Thyroid gland (tissue), 4 donors: ENCODE measurements around the gene VSTM1. TPM values are rescaled to one million over a fixed set of nuclear protein-coding genes. Genes with fewer than 3 reads are reported as not detected.

Source experiments
- DNase-seq, 2 donors: peaks; one replicate each; pipeline ENCODE4 v3.0.0-alpha.2; 2019
- H3K27ac ChIP-seq, 3 donors: fragments of 200-600 bp; sonication (generic); 1 replicate in 2 of 3; 2 replicates in 1 of 3; pipeline ENCODE4 v1.5.1; 2016 to 2019; ENCODE audit warnings: mild to moderate bottlenecking in 1 of 3, moderate library complexity in 1 of 3
- H3K27me3 ChIP-seq: fragments of 200-600 bp; sonication (generic); one replicate; pipeline ENCODE4 v1.5.1; 2019
- H3K36me3 ChIP-seq, 2 donors: fragments of 200-600 bp; sonication (generic); one replicate each; pipeline ENCODE4 v1.5.1; 2016 to 2019
- H3K4me1 ChIP-seq, 2 donors: fragments of 200-600 bp; sonication (generic); one replicate each; pipeline ENCODE4 v1.5.1; 2017 to 2019
- H3K4me3 ChIP-seq, 3 donors: fragments of 200-600 bp; sonication (generic); replicated peaks in 1 of 3; 1 replicate in 2 of 3; 2 replicates in 1 of 3; pipeline ENCODE4 v1.5.1; 2016; ENCODE audit warnings: mild to moderate bottlenecking in 1 of 3
- H3K9me3 ChIP-seq: fragments of 200-600 bp; sonication (generic); one replicate; pipeline ENCODE4 v1.5.1; 2017
- POLR2A ChIP-seq, 2 donors: fragments of 450-650 bp; IDR thresholded peaks; one replicate each; pipeline ENCODE4 v1.6.1; 2017; ENCODE audit warnings: antibody characterized with exemption in 2 of 2, mild to moderate bottlenecking in 2 of 2, moderate library complexity in 1 of 2
- WGBS, 2 donors: methylation state at CpG; one replicate each; pipeline ENCODE4 v1.1.5; 2017; 5-methylcytosine and 5-hydroxymethylcytosine counted together
- intact Hi-C: fragments of 100-400 bp; cut with DNase I; formaldehyde crosslinking; loops from one replicate; pipeline ENCODE4 v1.15.1; 2023
- total RNA-seq, 4 donors: library from RNA; depleted of rRNA; stranded (reverse); fragments of >200 nt; gene quantifications; one replicate each; pipeline ENCODE4 v1.2.3, GENCODE V29; 2016
- TF ChIP-seq, protein P1 (sequence below), 6 experiments: fragments of 200-600 bp in 3 of 6; fragments of 450-650 bp in 3 of 6; sonication (generic) in 3 of 6; IDR thresholded peaks; one replicate each; pipeline ENCODE4 v1.5.1; 2016 to 2019; ENCODE audit warnings: antibody characterized with exemption in 6 of 6, mild to moderate bottlenecking in 2 of 6, inconsistent platforms in 1 of 6, moderate library complexity in 1 of 6

Gene VSTM1, protein sequence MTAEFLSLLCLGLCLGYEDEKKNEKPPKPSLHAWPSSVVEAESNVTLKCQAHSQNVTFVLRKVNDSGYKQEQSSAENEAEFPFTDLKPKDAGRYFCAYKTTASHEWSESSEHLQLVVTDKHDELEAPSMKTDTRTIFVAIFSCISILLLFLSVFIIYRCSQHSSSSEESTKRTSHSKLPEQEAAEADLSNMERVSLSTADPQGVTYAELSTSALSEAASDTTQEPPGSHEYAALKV
- not detected for total RNA-seq

GRCh38 chr19:54063350-54064116, at the start of gene VSTM1:
TSS of gene VSTM1 (minus strand) at chr19:54063897. CDS start at chr19:54063777, 120 bp downstream.
- Histone ChIP-seq H3K4me1 (no peaks in the 10 kb centered on the region), H3K4me3 (no peak within 1 kb of the TSS), H3K27ac (no peak within 1 kb of the TSS), H3K27me3 (no peaks in the 10 kb centered on the region), H3K36me3 (no peaks in the 10 kb centered on the region), H3K9me3 (no peaks in the 10 kb centered on the region)
- 82 to 86% methylated on average over 34 of the region's 34 CpGs for WGBS, 2 donors
- TF ChIP-seq, protein P1, sequence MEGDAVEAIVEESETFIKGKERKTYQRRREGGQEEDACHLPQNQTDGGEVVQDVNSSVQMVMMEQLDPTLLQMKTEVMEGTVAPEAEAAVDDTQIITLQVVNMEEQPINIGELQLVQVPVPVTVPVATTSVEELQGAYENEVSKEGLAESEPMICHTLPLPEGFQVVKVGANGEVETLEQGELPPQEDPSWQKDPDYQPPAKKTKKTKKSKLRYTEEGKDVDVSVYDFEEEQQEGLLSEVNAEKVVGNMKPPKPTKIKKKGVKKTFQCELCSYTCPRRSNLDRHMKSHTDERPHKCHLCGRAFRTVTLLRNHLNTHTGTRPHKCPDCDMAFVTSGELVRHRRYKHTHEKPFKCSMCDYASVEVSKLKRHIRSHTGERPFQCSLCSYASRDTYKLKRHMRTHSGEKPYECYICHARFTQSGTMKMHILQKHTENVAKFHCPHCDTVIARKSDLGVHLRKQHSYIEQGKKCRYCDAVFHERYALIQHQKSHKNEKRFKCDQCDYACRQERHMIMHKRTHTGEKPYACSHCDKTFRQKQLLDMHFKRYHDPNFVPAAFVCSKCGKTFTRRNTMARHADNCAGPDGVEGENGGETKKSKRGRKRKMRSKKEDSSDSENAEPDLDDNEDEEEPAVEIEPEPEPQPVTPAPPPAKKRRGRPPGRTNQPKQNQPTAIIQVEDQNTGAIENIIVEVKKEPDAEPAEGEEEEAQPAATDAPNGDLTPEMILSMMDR (IDR thresholded peaks at IDR 0.05) = no peak
- TF ChIP-seq POLR2A (IDR thresholded peaks at IDR 0.05) = no peak
- DNase-seq = no peak
- intact Hi-C loops = no loop called here

DNA sequence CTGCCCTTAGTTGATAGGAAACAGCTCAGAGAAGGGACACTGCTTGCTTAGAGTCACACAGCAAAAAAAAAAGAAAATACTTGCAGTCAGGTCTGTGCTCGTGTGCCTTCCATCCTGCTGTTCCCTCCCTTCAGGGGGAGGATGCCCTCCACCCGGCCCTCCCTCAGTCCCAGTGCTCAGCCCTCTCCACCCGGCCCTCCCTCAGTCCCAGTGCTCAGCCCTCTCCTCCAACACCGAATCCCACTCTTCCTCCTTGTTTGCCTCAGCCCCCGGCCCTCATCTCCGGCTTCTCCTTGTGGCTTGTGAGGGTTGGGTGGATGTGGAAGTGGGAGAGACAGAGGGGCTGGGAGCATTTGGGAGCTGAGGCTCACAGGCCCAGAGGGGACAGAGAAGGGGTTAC, 46.0 kb upstream of the VSTM1 start:
- Histone ChIP-seq H3K27ac (no peak overlapping the region), H3K4me3 (no peak overlapping the region), H3K27me3 (no peaks in the 10 kb centered on the region), H3K4me1 (peaks cover 4 to 7% of the 10 kb centered on the region in 2 donors), H3K36me3 (peaks cover 32 to 39% of the 10 kb centered on the region in 2 donors), H3K9me3 (no peaks in the 10 kb centered on the region)
- 85 to 91% methylated on average over 6 of the region's 6 CpGs for WGBS, 2 donors
- DNase-seq = no peak
- intact Hi-C loops = no loop called here
- no peak for TF ChIP-seq POLR2A (IDR thresholded peaks at IDR 0.05)
- TF ChIP-seq, protein P1 (IDR thresholded peaks at IDR 0.05) = no peak

- DNase-seq = no peak
- Histone ChIP-seq H3K27me3 (no peaks in the 10 kb centered on the region), H3K4me3 (no peak overlapping the region), H3K9me3 (no peaks in the 10 kb centered on the region), H3K4me1 (peaks cover 3 to 4% of the 10 kb centered on the region in 2 donors), H3K27ac (no peak overlapping the region), H3K36me3 (peaks cover 32 to 39% of the 10 kb centered on the region in 2 donors)
- 87 to 91% methylated on average over 7 of the region's 7 CpGs for WGBS, 2 donors
- TF ChIP-seq, protein P1 (IDR thresholded peaks at IDR 0.05) = no peak
- TF ChIP-seq POLR2A (IDR thresholded peaks at IDR 0.05) = no peak
- intact Hi-C loops = no loop called here
Observed at GRCh38 chr19:54108496-54108895, 44.8 kb upstream of the VSTM1 start.

GRCh38 chr19:54107876-54108490, 44.3 kb upstream of the VSTM1 start:
- intact Hi-C loops = no loop called here
- H3K9me3 ChIP-seq = no peaks in the 10 kb centered on the region
- no peak overlapping the region for H3K27ac ChIP-seq
- peaks cover 7% of the 10 kb centered on the region in 2 donors for H3K4me1 ChIP-seq
- TF ChIP-seq, protein P1 (IDR thresholded peaks at IDR 0.05) = no peak
- TF ChIP-seq POLR2A (IDR thresholded peaks at IDR 0.05) = no peak
- DNase-seq = no peak
- WGBS, 2 donors = 88 to 89% methylated on average over 16 to 17 of the region's 21 CpGs
- no peak overlapping the region for H3K4me3 ChIP-seq
- H3K36me3 ChIP-seq = peaks cover 32 to 39% of the 10 kb centered on the region in 2 donors
- H3K27me3 ChIP-seq = no peaks in the 10 kb centered on the region
